Neural cell (in vitro differentiated cells): Measurements from ENCODE around the gene PCDH15.

Source experiments
- CTCF ChIP-seq: fragments of 450-650 bp; IDR thresholded peaks from 2 replicates; pipeline ENCODE4 v1.5.1; 2014; ENCODE audit warnings: antibody characterized with exemption, mild to moderate bottlenecking, moderate library complexity; ENCODE audit not compliant: poor library complexity, severe bottlenecking
- EZH2 ChIP-seq: fragments of 200-600, 300-800 bp; shearing (Covaris generic), sonication (generic); IDR thresholded peaks from 2 replicates; pipeline ENCODE4 v1.6.1; 2014; ENCODE audit warnings: antibody characterized with exemption, low read length, borderline replicate concordance, mild to moderate bottlenecking; ENCODE audit not compliant: insufficient read depth, poor library complexity, severe bottlenecking

GRCh38 chr10:54342058-54342457, 459.0 kb downstream of the PCDH15 start:
- TF ChIP-seq CTCF (no peak), EZH2 (no peak)
